ENCODE results near the gene ALOX12B.

GRCh38 chr17:8039611-8040168 is 47.8 kb downstream of the ALOX12B start:
- TF ChIP-seq CTCF (IDR thresholded peaks at IDR 0.05), result no peak
- TF ChIP-seq POLR2A (IDR thresholded peaks at IDR 0.05), result no peak

All from lower leg skin (tissue), 3 donors.